ENCODE measurements around the gene FTSJ3.
"Not testable (repeated sequence)": the region's sequence is repeated elsewhere in the genome, so short reads cannot be mapped to it uniquely, and the experiment has no call there.

Gene FTSJ3

DNA sequence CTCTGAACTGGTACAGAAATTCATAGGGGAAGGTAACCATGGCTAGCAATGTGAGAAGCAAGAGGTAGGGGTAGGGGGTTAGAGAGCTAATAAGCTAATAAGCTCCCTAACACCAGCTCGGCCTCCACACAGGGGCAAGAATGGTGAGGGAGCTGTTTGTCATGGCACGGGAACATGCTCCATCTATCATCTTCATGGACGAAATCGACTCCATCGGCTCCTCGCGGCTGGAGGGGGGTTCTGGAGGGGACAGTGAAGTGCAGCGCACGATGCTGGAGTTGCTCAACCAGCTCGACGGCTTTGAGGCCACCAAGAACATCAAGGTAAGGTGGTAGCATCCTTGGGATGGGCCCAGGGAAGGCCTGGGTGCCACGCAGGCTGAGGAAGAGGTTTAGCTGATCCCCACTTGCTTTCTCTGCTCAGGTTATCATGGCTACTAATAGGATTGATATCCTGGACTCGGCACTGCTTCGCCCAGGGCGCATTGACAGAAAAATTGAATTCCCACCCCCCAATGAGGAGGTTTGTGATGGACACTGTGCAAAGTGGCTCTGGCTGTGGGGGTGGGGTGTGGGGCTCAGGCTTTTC is 3.5 kb upstream of the FTSJ3 start:
- no peak for DNase-seq (ENCODE audit: low read depth in 2 of 2, low spot score in 1 of 2)

DNA sequence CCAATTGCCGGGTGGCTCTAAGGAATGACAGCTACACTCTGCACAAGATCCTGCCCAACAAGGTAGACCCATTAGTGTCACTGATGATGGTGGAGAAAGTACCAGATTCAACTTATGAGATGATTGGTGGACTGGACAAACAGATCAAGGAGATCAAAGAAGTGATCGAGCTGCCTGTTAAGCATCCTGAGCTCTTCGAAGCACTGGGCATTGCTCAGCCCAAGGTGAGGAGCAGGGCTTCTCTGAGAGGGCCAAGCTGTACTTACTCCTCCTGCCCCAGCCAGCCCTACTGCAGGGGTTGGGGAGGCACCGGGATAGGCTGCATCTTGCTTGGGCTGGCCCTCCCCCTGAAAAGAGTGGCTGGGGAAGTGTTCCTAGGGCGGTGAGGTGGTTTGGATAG is 2.8 kb upstream of the FTSJ3 start:
- no peak for DNase-seq (ENCODE audit: low read depth in 2 of 2, low spot score in 1 of 2)

DNA sequence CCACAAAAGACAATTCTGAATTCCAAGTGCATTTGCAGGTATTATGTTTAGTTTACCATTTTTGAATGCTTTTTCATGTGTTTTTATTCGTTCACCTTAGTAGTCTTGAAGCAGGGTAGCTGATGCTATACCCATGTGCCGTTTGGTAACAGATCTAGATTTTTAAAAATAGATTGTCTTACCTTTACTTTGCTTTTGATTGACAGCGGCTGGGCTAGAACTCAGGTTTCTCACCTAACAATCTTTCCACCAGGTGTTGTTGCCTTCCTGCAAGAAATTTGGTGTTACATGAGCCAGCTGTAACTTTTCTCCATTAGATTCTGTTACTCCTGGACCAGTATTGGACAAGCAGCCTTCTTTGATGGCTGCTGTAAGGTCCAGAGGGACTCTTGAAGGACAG is 1.5 kb upstream of the FTSJ3 start:
- no peak for DNase-seq (ENCODE audit: low read depth in 2 of 2, low spot score in 1 of 2)

DNA sequence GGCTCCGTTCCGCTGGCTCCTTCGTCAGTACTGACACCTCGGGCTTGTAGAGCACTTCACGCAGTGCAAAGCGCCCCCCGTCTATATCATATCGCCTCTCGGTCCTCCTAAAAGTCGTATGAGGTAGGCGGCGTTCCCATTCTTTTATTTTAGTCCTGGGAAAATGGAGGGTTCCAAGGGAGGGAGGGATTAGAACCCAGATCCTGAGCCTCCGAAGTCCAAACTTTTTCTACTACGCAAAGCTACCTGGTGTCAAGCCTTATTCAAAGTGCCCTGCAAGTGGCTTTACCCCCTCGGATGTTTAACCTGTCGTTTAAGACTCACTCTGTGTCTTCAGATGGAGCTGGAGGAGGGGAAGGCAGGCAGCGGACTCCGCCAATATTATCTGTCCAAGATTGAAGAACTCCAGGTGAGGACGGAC is 348 bp upstream of the FTSJ3 start:
- DNase-seq (ENCODE audit: low read depth in 2 of 2, low spot score in 1 of 2): no peak

DNA sequence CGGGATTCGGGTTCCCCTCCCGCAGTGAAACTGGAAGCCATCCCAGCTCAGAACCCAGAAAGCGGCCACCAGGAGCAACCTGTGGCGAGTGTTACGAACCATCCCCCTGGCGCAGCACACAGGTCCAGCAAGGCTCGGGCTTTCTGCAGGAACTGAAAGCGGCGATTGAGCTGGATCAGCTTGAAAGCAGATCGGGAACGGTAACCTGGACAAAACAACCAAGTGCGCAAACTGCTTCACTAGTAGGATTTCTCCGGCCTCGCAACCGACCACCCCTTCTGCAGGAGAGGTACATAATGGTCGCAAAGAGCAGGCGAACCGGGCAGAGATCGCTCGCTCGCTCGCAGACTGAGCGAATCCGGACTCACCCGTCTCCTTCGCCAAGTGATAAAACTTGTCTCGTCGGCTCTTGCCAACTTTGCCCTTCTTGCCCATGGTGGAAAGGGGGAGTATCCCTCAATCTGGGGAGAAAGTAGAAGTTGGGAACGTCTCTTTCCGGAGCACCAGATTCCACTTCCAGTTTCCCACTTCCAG is 928 bp downstream of the FTSJ3 start:
- DNase-seq (ENCODE audit: low read depth in 2 of 2, low spot score in 1 of 2): no peak

DNA sequence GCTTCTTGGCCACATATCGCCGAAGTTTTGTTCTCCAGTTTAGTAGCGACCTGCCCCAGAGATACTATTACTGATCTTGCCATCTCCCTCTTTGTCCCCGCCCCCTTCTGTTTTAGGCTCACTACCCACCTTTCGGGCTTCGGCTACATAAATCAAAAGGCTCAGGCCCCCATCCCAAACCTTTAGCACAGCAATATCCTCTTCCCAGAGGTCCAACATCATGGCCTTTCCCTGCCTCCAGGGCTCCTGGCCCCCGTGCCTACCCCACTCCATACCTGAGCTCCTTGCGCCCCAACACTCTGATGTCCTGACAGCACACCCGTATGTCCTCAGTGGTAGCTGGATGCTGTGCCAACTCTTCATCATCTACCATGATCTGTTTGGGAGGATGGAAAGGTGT is 3.1 kb downstream of the FTSJ3 start:
- DNase-seq (ENCODE audit: low read depth in 2 of 2, low spot score in 1 of 2): no peak

DNA sequence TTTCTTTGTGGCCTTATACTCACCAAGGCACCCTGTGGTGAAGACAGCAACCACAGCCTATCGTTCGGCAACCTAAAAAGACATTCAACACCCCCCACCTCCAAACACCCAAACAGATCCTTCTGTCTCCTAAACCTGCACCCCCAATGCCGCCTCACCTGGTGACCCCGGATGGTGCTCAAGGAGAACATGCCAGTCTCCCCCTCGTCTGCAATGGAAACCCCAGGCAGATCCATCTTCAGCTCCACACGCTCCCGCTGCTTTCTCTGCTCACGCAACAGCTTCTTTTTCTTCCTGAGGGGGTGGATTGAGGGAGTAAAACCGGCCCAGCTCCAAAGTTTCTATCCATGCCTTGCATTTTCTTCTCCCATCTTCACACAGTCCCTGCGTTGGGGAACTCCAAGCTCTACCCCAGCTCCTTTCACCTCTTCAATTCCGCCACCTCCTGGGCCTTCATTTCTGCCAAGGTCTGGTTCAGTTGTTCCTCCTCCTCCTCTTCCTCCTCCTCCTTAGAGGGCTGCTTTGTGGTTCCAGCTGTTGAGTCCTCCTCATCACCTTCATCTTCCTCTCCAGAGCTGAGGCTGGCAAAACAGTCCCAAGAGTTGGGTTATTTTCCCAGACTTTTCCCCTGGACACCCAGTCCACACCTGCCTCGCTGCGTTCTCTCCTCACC is 3.7 kb downstream of the FTSJ3 start:
- no peak for DNase-seq (ENCODE audit: low read depth in 2 of 2, low spot score in 1 of 2)

DNA sequence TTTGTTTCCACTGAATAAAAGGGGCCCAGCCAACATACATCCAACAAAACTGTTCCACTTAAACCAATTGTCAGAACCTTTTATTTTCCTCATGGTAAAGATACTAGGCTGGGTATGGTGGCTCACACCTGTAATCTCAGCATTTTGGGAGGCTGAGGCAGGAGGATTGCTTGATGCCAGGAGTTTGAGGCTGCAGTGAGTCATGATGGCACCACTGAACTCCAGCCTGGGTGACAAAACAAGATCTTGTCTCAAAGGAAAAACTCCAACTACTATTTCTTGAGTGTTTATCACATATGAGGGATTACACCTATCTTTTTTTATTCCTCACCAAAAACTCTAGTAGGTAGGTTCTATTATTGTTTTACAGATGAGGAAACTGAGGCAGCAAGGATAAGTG is 4.9 kb downstream of the FTSJ3 start:
- DNase-seq (ENCODE audit: low read depth in 2 of 2, low spot score in 1 of 2): no peak

DNA sequence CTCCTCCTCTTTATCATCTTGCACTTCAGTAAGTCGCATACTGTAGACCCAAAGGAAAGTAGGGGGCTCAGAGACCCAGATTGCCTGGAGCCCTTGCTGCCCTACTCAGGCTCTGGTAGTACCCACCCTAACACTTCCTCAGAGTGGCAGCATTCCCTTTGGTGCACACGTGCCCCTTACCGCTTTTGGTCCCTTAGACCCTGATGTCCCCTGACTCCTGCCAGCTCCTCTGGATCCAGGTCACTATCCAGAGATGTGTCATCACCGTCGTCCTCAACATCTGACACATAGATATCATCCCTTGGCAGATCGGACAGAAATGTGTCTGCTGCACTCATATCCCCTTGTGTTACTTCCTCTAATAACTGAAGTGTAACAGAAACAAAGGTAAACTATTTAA is 5.7 kb downstream of the FTSJ3 start:
- no peak for DNase-seq (ENCODE audit: low read depth in 2 of 2, low spot score in 1 of 2)

DNA sequence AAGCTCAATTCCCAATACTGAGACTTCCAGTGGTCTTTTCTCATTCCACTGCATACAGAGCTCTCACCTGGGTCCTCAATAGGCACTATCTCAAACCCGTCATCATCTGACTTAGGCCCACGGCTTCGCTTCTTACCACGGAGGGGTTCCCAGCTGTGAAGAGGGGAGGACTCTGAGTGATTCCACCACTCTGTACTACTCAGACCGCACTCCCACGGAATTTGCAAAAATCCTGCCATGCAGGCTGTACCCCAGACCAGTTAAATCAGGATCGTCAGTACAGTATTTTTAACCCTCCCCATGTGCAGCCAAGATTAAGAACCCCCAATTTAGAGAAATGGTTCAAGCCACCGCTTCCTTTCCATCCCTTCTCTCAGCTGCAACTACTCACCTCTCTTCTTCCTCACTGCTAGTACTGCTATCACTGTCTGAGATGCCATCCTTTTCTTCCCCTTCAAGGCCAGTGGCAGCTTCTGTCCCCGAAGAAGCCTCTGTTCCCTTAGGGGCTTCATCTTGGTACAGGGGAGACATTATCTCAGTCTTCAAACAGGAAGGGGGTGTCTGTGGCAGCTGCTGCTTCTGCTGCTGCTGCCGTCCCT is 6.4 kb downstream of the FTSJ3 start:
- DNase-seq (ENCODE audit: low read depth in 2 of 2, low spot score in 1 of 2): no peak

DNA sequence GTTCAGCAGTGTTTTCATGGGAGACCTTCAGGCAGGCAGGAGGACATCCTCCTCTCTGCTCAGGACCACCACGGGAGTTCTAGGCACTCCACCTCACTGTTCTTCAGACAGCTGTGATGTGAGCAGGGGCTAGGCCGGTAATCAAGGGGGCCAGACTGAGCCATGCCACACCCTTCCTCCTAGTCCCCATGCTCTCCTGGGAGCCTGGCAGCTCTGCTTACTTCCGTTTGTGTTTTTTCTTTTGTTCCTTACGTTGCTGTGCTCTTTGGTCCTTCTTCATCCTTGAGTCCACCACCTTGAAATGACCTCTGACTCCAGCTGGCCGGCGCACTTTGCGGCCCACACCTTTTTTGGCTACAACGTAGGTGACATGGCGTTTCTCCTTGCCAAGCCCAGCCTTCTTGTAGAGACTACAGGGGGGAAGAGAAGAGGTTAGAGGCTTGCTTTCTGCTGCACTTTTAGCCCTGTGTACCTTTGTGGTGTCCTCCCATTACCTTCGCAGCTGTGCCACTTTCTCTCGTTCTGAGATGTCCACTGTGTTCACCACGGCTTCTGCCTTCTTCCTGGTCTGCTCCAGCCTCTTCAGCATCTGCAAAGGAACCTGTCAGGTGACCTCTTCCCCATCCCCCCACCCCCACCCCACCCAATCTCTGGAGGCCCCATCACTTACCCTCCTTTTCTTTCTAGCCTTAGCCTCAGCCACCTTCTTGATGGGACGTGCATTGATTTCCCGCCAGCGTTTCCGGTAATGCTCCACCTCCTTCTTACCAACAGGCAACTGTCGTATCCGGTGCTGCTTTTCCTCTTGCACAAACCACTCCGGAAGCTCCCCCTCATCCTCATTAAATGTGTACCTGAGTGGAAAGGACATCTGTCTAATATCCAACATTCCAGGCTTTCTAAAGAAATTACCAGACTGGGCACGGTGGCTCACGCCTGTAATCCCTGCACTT is 7.6 kb downstream of the FTSJ3 start:
- DNase-seq (ENCODE audit: low read depth in 2 of 2, low spot score in 1 of 2): no peak

DNA sequence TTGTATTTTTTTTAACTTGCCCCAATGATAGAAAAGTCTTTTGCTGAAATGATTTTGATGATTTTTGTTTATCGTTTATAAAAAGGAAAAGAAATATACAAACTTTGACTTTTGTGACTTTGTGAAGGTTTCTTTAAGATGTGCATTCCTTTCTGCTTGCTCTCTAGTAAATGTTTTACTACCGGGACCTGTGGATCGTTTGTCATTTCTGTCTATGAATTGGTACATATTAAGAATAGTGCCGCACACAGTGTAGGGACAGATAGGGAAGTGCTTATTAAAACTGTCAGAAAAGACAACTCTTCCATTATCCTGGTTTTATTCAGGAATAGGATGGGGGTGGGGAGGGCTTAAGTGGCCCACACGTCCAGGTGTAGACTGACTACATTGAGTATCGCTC is 8.3 kb downstream of the FTSJ3 start:
- no peak for DNase-seq (ENCODE audit: low read depth in 2 of 2, low spot score in 1 of 2)

DNA sequence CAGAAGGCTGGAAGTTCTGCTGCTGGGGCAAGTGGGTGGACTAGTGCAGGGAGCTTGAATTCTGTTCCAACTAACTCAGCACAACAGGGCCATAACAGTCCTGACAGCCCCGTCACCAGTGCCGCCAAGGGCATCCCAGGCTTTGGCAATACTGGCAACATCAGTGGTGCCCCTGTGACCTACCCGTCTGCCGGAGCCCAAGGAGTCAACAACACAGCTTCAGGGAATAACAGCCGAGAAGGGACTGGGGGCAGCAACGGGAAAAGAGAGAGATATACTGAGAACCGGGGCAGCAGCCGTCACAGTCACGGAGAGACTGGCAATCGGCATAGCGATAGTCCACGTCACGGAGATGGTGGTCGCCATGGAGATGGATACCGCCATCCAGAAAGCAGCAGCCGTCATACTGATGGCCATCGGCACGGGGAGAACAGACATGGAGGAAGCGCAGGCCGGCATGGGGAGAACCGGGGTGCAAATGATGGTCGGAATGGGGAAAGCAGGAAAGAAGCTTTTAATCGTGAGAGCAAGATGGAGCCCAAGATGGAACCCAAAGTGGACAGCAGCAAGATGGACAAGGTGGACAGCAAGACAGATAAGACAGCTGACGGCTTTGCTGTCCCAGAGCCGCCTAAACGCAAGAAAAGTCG is 9.6 kb downstream of the FTSJ3 start:
- no peak for DNase-seq (ENCODE audit: low read depth in 2 of 2, low spot score in 1 of 2)

DNA sequence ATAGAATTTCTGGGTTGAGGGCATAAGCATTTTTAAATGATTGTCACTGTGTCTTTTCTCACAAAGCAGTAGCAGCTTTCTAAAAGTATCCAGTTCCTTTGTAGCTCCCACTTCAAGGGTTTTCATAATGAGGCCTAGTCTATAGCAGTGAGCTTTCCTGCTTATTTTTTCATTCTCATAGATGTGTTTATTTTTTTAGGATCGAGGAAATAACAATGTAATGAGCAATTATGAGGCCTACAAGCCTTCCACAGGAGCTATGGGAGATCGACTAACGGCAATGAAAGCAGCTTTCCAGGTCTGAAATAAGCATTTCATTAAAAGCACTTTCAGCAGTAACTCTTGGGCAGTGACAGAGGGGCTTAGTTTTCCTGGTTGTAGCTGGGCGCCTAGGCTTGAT is 10.8 kb downstream of the FTSJ3 start:
- no peak for DNase-seq (ENCODE audit: low read depth in 2 of 2, low spot score in 1 of 2)

DNA sequence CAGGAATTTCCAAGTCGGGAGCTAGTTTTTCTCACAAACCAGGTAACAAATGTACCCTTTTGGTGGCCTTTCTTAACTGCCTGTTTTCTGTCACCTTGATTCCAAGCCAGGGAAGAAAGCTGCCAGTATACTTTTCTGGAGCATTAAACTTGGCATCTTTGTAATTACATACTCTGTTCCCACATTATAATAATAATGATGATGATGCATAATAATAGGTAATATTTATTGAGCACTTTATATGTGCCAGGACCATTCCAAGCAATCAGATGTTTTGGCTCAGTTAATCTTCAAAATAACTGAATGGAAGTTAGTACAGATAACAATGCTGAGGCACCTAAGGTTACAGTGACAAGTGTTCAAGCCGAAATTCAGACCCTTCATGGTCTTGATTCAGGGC is 11.3 kb downstream of the FTSJ3 start:
- no peak for DNase-seq (ENCODE audit: low read depth in 2 of 2, low spot score in 1 of 2)

DNA sequence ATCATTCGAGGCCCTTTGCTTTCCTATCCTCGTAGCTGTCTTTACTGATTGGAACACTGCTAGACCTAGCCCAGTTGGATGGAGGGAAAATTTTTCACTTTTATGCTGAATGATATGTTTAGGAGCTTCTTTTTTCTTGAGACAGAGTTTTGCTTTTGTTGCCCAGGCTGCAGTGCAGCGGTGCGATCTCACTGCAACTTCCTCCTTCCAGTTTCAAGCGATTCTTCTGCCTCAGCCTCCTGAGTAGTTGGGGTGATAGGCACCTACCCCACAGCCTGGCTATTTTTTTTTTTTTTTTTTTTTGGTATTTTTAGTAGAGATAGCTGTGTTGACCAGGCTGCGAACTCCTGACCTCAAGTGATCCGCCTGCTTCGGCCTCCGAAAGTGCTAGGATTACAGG is 17.5 kb downstream of the FTSJ3 start:
- DNase-seq (ENCODE audit: low read depth in 2 of 2, low spot score in 1 of 2): no peak

DNA sequence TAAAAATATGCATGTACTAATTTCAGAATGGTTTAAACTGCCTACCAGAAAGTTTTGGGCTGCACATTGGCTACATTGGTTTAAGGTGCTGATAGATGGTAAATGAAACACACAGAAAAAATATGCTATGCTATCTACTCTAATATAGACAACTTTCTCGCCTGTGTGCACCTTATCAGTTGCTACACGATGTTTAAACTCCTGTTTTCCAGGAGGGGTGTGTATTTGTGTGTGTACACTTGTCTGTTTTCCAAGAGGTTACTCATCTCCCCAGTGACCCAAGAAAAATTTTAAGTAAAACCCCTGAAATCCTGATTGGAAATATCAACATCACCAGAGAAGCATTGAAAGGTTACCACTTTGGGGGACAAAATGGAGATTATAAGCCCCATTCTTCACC is 21.9 kb downstream of the FTSJ3 start:
- no peak for DNase-seq (ENCODE audit: low read depth in 2 of 2, low spot score in 1 of 2)

DNA sequence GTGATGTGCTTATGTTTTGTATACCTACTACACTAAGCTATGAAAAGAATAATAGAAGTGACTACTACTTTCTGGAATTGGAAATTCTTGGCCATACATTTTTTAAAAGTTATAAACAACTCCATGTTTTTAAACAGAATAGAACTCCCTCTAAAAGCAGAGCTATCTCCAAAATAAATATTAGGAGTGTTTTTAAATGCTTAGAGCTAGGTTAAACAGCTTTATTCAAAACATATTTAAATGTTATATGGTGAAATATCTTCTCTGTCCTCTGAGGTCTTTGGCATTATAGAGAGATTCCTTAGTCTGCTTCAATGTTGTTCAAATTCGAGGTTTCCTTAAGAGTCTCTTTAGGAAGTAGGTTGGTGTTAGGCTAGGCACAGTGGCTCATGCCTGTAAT is 23.1 kb downstream of the FTSJ3 start:
- no peak for DNase-seq (ENCODE audit: low read depth in 2 of 2, low spot score in 1 of 2)

DNA sequence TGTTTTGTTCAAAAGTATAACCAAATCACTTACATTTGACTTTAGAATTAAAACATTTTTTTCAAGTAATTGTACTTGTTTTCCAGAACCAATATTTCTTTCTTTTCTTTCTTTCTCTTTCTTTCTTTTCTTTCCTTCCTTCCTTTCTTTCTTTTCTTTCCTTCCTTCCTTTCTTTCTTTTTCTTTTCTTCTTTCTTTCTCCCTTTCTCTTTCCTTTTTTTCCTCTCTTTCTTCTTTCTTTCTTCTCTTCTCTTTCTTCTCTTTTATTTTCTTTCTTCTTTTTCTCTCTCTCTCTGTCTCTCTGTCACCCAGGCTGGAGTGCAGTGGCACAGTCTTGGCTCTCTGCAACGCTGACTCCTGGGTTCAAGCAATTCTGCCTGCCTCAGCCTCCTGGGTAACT is 26.7 kb downstream of the FTSJ3 start:
- no peak for DNase-seq (ENCODE audit: low read depth in 2 of 2, low spot score in 1 of 2)

DNA sequence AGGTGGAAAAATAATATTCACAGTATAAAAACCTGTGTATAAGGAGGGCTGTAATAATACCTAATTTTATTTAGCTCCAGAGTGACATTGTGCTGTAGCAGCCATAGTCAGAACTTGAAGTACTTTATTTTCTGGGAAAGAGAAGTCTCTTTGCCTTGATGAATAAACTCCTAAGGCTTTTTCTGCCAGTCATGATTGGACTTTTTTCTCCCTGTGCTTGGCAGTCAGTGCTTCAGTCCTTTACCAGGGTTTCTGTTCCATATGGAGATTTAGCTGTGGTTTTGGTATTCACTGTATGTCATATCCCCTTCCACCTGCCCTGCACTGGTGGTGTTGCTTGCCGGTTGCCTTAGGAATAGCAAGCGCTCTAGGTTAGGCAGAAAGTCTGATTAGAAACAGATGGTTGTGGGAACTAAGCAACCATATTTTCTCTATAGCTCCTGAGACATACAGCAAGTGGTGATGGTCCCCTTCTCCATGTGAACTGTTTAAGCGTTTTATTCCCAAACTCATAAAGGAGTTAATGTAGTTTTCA is 28.8 kb downstream of the FTSJ3 start:
- DNase-seq (ENCODE audit: low read depth in 2 of 2, low spot score in 1 of 2): no peak

DNA sequence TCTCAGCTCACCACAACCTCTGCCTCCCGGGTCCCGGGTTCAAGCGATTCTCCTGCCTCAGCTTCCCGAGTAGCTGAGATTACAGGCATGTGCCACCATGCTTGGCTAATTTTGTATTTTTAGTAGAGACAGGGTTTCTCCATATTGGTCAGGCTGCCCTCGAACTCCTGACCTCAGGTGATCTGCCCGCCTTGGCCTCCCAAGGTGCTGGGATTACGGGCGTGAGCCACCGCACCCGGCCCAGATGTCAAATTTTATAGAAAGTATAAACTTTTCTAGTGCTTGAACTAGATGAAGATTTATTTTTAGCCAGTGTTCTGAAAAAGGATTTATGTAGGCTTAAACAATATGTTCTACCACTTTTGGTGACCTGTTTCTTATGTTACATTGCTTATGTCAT is 31.1 kb downstream of the FTSJ3 start:
- DNase-seq (ENCODE audit: low read depth in 2 of 2, low spot score in 1 of 2): not testable (repeated sequence)
